Measurements from ENCODE around the gene PFDN4.
A peak's percentile ranks its signal among the peaks of the same experiment; 100 is the strongest.
"Not testable (repeated sequence)": the region's sequence is repeated elsewhere in the genome, so short reads cannot be mapped to it uniquely, and the experiment has no call there.

Gene PFDN4

DNA sequence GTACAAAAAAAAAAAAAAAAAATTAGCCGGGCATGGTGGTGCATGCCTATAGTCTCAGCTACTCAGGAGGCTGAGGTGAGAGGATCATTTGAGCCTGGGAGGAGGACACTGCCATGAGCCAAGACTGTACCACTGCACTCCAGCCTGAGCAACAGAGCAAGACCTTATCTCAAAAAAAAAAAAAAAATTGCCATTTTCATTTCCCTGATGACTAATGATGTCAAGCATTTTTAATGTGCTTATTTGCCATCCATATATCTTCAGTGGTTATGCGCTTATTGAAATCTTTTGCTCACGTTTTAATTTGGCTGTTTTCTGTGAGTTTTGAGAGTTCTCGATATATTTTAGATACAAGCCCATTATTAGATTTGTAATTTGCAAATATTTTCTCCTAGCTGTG is 46.7 kb downstream of the PFDN4 start:
- Histone ChIP-seq H3K27me3 (ENCODE audit: control insufficient read depth, insufficient read depth, low read length) (no peaks in the 10 kb centered on the region), H3K4me1 (ENCODE audit: control insufficient read depth, insufficient read depth, low read length) (no peaks in the 10 kb centered on the region), H3K9me3 (ENCODE audit: control insufficient read depth, insufficient read depth, low read length) (no peaks in the 10 kb centered on the region), H3K27ac (ENCODE audit: low read length) (no peak overlapping the region), H3K4me3 (ENCODE audit: low read length) (no peak overlapping the region), H3K36me3 (ENCODE audit: control insufficient read depth, insufficient read depth, low read length) (no peaks in the 10 kb centered on the region)
- WGBS (ENCODE audit: insufficient coverage, insufficient read length), result no CpG with 5 or more reads among the region's 4 CpGs
- no peak for DNase-seq (ENCODE audit: low read depth, low spot score)

DNA sequence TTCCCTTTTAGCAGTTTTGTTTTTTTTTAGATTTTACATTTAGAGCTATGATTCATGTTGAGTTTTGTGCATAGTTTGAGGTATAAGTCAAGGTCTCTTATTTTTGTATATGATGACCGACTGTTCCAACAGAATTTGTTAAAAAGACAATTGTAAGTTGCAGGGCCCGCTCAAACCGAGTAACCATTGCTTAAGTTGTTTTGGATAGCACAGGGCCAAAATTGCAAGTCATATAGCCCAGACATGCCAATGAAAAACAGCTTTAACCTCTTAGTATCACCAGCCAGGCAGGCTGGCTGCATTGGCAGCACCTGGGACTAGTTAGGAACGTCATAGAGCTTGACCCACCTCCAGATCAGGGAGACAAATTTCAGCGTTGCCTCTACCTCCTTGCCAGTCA is 47.3 kb downstream of the PFDN4 start:
- H3K36me3 ChIP-seq (ENCODE audit: control insufficient read depth, insufficient read depth, low read length), result no peaks in the 10 kb centered on the region
- no peaks in the 10 kb centered on the region for H3K9me3 ChIP-seq (ENCODE audit: control insufficient read depth, insufficient read depth, low read length)
- no peak overlapping the region for H3K4me3 ChIP-seq (ENCODE audit: low read length)
- H3K27me3 ChIP-seq (ENCODE audit: control insufficient read depth, insufficient read depth, low read length), result no peaks in the 10 kb centered on the region
- DNase-seq (ENCODE audit: low read depth, low spot score), result no peak
- no peaks in the 10 kb centered on the region for H3K4me1 ChIP-seq (ENCODE audit: control insufficient read depth, insufficient read depth, low read length)
- no peak overlapping the region for H3K27ac ChIP-seq (ENCODE audit: low read length)
- no CpG with 5 or more reads among the region's 5 CpGs for WGBS (ENCODE audit: insufficient coverage, insufficient read length)

GRCh38 chr20:54256202-54256601 is 48.3 kb downstream of the PFDN4 start:
- Histone ChIP-seq H3K27me3 (ENCODE audit: control insufficient read depth, insufficient read depth, low read length) (no peaks in the 10 kb centered on the region), H3K27ac (ENCODE audit: low read length) (no peak overlapping the region), H3K9me3 (ENCODE audit: control insufficient read depth, insufficient read depth, low read length) (no peaks in the 10 kb centered on the region), H3K4me1 (ENCODE audit: control insufficient read depth, insufficient read depth, low read length) (no peaks in the 10 kb centered on the region), H3K36me3 (ENCODE audit: control insufficient read depth, insufficient read depth, low read length) (no peaks in the 10 kb centered on the region), H3K4me3 (ENCODE audit: low read length) (no peak overlapping the region)
- no peak for DNase-seq (ENCODE audit: low read depth, low spot score)
- WGBS (ENCODE audit: insufficient coverage, insufficient read length), result no CpG with 5 or more reads among the region's 3 CpGs

GRCh38 chr20:54257071-54257816 is 49.4 kb downstream of the PFDN4 start:
- Histone ChIP-seq H3K9me3 (ENCODE audit: control insufficient read depth, insufficient read depth, low read length) (no peaks in the 10 kb centered on the region), H3K27ac (ENCODE audit: low read length) (no peak overlapping the region), H3K4me3 (ENCODE audit: low read length) (no peak overlapping the region), H3K36me3 (ENCODE audit: control insufficient read depth, insufficient read depth, low read length) (no peaks in the 10 kb centered on the region), H3K4me1 (ENCODE audit: control insufficient read depth, insufficient read depth, low read length) (no peaks in the 10 kb centered on the region), H3K27me3 (ENCODE audit: control insufficient read depth, insufficient read depth, low read length) (no peaks in the 10 kb centered on the region)
- DNase-seq (ENCODE audit: low read depth, low spot score), result no peak
- no CpG with 5 or more reads among the region's 4 CpGs for WGBS (ENCODE audit: insufficient coverage, insufficient read length)

GRCh38 chr20:54260116-54260515 is 52.2 kb downstream of the PFDN4 start:
- no peak overlapping the region for H3K4me3 ChIP-seq (ENCODE audit: low read length)
- no peak overlapping the region for H3K27ac ChIP-seq (ENCODE audit: low read length)
- no peaks in the 10 kb centered on the region for H3K27me3 ChIP-seq (ENCODE audit: control insufficient read depth, insufficient read depth, low read length)
- DNase-seq (ENCODE audit: low read depth, low spot score), result no peak
- no peaks in the 10 kb centered on the region for H3K4me1 ChIP-seq (ENCODE audit: control insufficient read depth, insufficient read depth, low read length)
- H3K36me3 ChIP-seq (ENCODE audit: control insufficient read depth, insufficient read depth, low read length), result no peaks in the 10 kb centered on the region
- no peaks in the 10 kb centered on the region for H3K9me3 ChIP-seq (ENCODE audit: control insufficient read depth, insufficient read depth, low read length)

DNA sequence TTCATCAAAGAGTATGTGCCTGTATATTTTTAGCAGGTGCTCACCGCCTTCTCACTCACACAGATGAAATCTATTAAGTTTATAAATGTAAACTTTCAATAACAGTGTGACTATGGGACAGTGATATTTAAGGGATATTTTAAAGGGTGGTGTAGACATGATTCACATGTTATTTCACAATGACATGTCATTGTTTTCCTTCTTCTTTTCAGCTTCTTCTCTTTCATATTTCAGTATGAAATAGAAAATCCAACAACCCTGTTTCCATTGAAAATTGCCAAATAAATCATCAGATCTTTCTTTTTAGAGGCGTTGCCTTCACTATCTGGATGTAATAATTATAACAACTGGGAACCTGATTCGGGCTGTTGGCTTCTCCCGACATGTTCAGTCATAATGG is 54.8 kb downstream of the PFDN4 start:
- H3K27me3 ChIP-seq (ENCODE audit: control insufficient read depth, insufficient read depth, low read length), result no peaks in the 10 kb centered on the region
- H3K9me3 ChIP-seq (ENCODE audit: control insufficient read depth, insufficient read depth, low read length), result no peaks in the 10 kb centered on the region
- H3K27ac ChIP-seq (ENCODE audit: low read length), result no peak overlapping the region
- H3K4me3 ChIP-seq (ENCODE audit: low read length), result no peak overlapping the region
- DNase-seq (ENCODE audit: low read depth, low spot score), result no peak
- no peaks in the 10 kb centered on the region for H3K36me3 ChIP-seq (ENCODE audit: control insufficient read depth, insufficient read depth, low read length)
- no CpG with 5 or more reads among the region's 4 CpGs for WGBS (ENCODE audit: insufficient coverage, insufficient read length)
- no peaks in the 10 kb centered on the region for H3K4me1 ChIP-seq (ENCODE audit: control insufficient read depth, insufficient read depth, low read length)

DNA sequence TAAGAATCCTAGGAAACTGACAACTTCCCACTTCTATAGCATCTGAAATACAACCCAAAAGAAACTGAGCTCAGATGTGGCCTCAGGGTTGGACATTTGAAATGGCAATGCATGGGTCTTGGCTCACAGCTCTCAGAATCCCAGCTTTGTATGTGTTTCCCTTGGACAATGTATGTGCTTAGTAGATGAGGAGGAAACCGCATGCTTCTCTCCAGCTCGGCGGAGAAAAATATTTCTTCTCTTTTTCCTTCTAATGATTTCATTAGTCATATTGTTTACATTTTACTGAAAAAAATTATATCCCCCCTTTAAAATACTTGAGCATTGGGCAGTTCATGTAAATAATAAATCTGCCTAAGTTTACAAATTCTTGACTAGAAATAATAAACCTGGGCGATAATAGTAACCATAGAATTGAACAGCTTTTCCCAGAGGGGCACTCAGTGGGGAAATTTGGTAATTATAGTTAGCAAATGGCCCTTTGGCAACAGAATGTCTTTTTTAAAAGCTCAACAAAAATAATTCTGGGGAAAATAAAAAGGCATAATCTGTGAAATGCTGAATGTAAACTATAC is 55.3 kb downstream of the PFDN4 start:
- Histone ChIP-seq H3K36me3 (ENCODE audit: control insufficient read depth, insufficient read depth, low read length) (no peaks in the 10 kb centered on the region), H3K4me3 (ENCODE audit: low read length) (no peak overlapping the region), H3K27me3 (ENCODE audit: control insufficient read depth, insufficient read depth, low read length) (no peaks in the 10 kb centered on the region), H3K27ac (ENCODE audit: low read length) (no peak overlapping the region), H3K4me1 (ENCODE audit: control insufficient read depth, insufficient read depth, low read length) (no peaks in the 10 kb centered on the region), H3K9me3 (ENCODE audit: control insufficient read depth, insufficient read depth, low read length) (no peaks in the 10 kb centered on the region)
- no CpG with 5 or more reads among the region's 4 CpGs for WGBS (ENCODE audit: insufficient coverage, insufficient read length)
- DNase-seq (ENCODE audit: low read depth, low spot score), result no peak

GRCh38 chr20:54265791-54266190 is 57.9 kb downstream of the PFDN4 start:
- not testable (repeated sequence) for H3K27ac ChIP-seq (ENCODE audit: low read length); H3K9me3 ChIP-seq (ENCODE audit: control insufficient read depth, insufficient read depth, low read length); H3K4me3 ChIP-seq (ENCODE audit: low read length); H3K27me3 ChIP-seq (ENCODE audit: control insufficient read depth, insufficient read depth, low read length); H3K4me1 ChIP-seq (ENCODE audit: control insufficient read depth, insufficient read depth, low read length); DNase-seq (ENCODE audit: low read depth, low spot score); H3K36me3 ChIP-seq (ENCODE audit: control insufficient read depth, insufficient read depth, low read length)
- no CpG with 5 or more reads among the region's 6 CpGs for WGBS (ENCODE audit: insufficient coverage, insufficient read length)

DNA sequence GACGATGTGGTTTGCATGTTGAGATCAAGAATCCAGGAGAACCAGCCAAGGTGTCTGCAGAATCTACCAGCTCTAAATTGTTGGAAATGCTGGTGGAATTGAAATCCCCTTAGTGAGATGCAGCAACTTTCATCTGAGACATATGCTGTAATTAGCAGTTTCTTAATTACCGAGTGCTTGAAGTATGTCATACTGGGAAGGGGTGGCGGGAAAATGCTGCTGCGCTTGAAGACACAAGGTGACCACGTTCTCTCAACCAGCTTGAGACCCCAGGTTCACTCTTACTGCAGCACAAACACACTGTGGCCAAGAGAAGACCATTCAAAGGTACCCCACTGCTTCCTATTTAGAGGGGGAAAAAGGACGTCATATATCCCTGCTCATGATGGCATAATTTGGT is 59.0 kb downstream of the PFDN4 start:
- no peak overlapping the region for H3K4me3 ChIP-seq (ENCODE audit: low read length)
- H3K9me3 ChIP-seq (ENCODE audit: control insufficient read depth, insufficient read depth, low read length), result no peaks in the 10 kb centered on the region
- no peak overlapping the region for H3K27ac ChIP-seq (ENCODE audit: low read length)
- H3K4me1 ChIP-seq (ENCODE audit: control insufficient read depth, insufficient read depth, low read length), result peaks cover 1% of the 10 kb centered on the region; the same call in 1 of the 2 replicates
- no CpG with 5 or more reads among the region's 6 CpGs for WGBS (ENCODE audit: insufficient coverage, insufficient read length)
- DNase-seq (ENCODE audit: low read depth, low spot score), result no peak
- H3K36me3 ChIP-seq (ENCODE audit: control insufficient read depth, insufficient read depth, low read length), result no peaks in the 10 kb centered on the region
- H3K27me3 ChIP-seq (ENCODE audit: control insufficient read depth, insufficient read depth, low read length), result no peaks in the 10 kb centered on the region

GRCh38 chr20:54267483-54268003 is 59.7 kb downstream of the PFDN4 start:
- WGBS (ENCODE audit: insufficient coverage, insufficient read length), result no CpG with 5 or more reads among the region's 4 CpGs
- Histone ChIP-seq H3K9me3 (ENCODE audit: control insufficient read depth, insufficient read depth, low read length) (no peaks in the 10 kb centered on the region), H3K27me3 (ENCODE audit: control insufficient read depth, insufficient read depth, low read length) (no peaks in the 10 kb centered on the region), H3K4me3 (ENCODE audit: low read length) (no peak overlapping the region), H3K27ac (ENCODE audit: low read length) (no peak overlapping the region), H3K36me3 (ENCODE audit: control insufficient read depth, insufficient read depth, low read length) (no peaks in the 10 kb centered on the region), H3K4me1 (ENCODE audit: control insufficient read depth, insufficient read depth, low read length) (peaks cover 1% of the 10 kb centered on the region; the same call in 1 of the 2 replicates)
- DNase-seq (ENCODE audit: low read depth, low spot score), result no peak

- no CpG with 5 or more reads among the region's 2 CpGs for WGBS (ENCODE audit: insufficient coverage, insufficient read length)
- H3K27me3 ChIP-seq (ENCODE audit: control insufficient read depth, insufficient read depth, low read length), result no peaks in the 10 kb centered on the region
- peak; percentile 50 for DNase-seq (ENCODE audit: low read depth, low spot score)
Measured at GRCh38 chr20:54268941-54269340, 61.1 kb downstream of the PFDN4 start.

More at GRCh38 chr20:54268941-54269340, 61.1 kb downstream of the PFDN4 start:
- no peaks in the 10 kb centered on the region for H3K36me3 ChIP-seq (ENCODE audit: control insufficient read depth, insufficient read depth, low read length)
- no peaks in the 10 kb centered on the region for H3K9me3 ChIP-seq (ENCODE audit: control insufficient read depth, insufficient read depth, low read length)
- H3K27ac ChIP-seq (ENCODE audit: low read length), result no peak overlapping the region
- no peak overlapping the region for H3K4me3 ChIP-seq (ENCODE audit: low read length)
- peaks cover 4% of the 10 kb centered on the region; the same call in 1 of the 2 replicates for H3K4me1 ChIP-seq (ENCODE audit: control insufficient read depth, insufficient read depth, low read length)
